Kidney (tissue), 14 donors: Measurements from ENCODE around the gene ZDHHC11. TPM values are rescaled to one million over a fixed set of nuclear protein-coding genes. Genes with fewer than 3 reads are reported as not detected.
"Not testable (repeated sequence)": the region's sequence is repeated elsewhere in the genome, so short reads cannot be mapped to it uniquely, and the experiment has no call there.

ENCODE experiments used
- DNase-seq, 5 donors: peaks; one replicate each; pipeline ENCODE4 v3.0.0-alpha.2; 2013 to 2020
- FAIRE-seq: peaks from 2 replicates; lab custom pipeline; 2012; peaks lifted over from hg19 to GRCh38; lab: Jason Lieb, UNC
- H3K27ac ChIP-seq, 2 donors: one replicate each; pipeline ENCODE4 v1.7.0; 2013; ENCODE audit warnings: low read depth in 2 of 2, low read length in 2 of 2, inconsistent platforms in 1 of 2
- H3K27me3 ChIP-seq: one replicate; pipeline ENCODE4 v1.7.1; 2013; ENCODE audit warnings: low read length, inconsistent platforms; ENCODE audit not compliant: control insufficient read depth, insufficient read depth
- H3K36me3 ChIP-seq, 3 donors: one replicate each; pipeline versions ENCODE4 v1.7.0 to v1.7.1; 2013; ENCODE audit warnings: low read length in 3 of 3, control low read depth in 1 of 3, inconsistent platforms in 1 of 3; ENCODE audit not compliant: insufficient read depth in 3 of 3, control insufficient read depth in 2 of 3
- H3K4me1 ChIP-seq, 3 donors: one replicate each; pipeline versions ENCODE4 v1.7.0 to v1.7.1; 2013; ENCODE audit warnings: low read length in 3 of 3, inconsistent platforms in 1 of 3, low read depth in 1 of 3; ENCODE audit not compliant: control insufficient read depth in 2 of 3, insufficient read depth in 2 of 3
- H3K4me3 ChIP-seq, 3 donors: one replicate each; pipeline versions ENCODE4 v1.7.0 to v1.8.1; 2013; ENCODE audit warnings: low read length in 3 of 3, control low read depth in 1 of 3, inconsistent platforms in 1 of 3
- H3K9ac ChIP-seq, 3 donors: one replicate each; pipeline versions ENCODE4 v1.7.0 to v1.7.1; 2013; ENCODE audit warnings: low read length in 3 of 3, control low read depth in 1 of 3, inconsistent platforms in 1 of 3
- H3K9me3 ChIP-seq, 3 donors: one replicate each; pipeline versions ENCODE4 v1.7.0 to v1.7.1; 2013; ENCODE audit warnings: low read length in 3 of 3, control low read depth in 1 of 3, inconsistent platforms in 1 of 3; ENCODE audit not compliant: control insufficient read depth in 2 of 3, insufficient read depth in 1 of 3
- CTCF ChIP-seq: IDR thresholded peaks from 3 replicates; pipeline ENCODE4 v1.5.1; 2012; ENCODE audit warnings: mild to moderate bottlenecking, moderate library complexity, borderline replicate concordance; ENCODE audit not compliant: insufficient read depth; ENCODE audit errors: extremely low read depth
- intact Hi-C: fragments of 100-400 bp; cut with DNase I; formaldehyde crosslinking; loops from one replicate; pipeline ENCODE4 v1.11.1; 2022
- polyA plus RNA-seq: library from polyadenylated mRNA; stranded (reverse); fragments of 350-450 nt; fragmentation: Illumina TruSeq; extraction: RNeasy Lipid Tissue Mini Kit (QIAGEN cat#74804); gene quantifications from one replicate; pipeline ENCODE4 v1.2.3, GENCODE V29; 2014; ENCODE audit warnings: low read depth, low replicate concordance; ENCODE audit not compliant: insufficient read depth
- total RNA-seq: library from RNA; stranded (reverse); fragmentation: NEBNext Ultra II Directional; extraction: Animal tissue kit (Norgen Biotek cat#: 25700); gene quantifications from one replicate; pipeline ENCODE4 v1.2.1, GENCODE V29; 2021
- donor health status: control.
- donor health status: control.
- donor health status: control.
- donor health status: control.
- donor health status: control.
- donor health status: DM: yes; HTN: yes; CAD: no.
- donor health status: Normal renal cell carcinoma (clear cell type).

ZDHHC11 gene
- total and polyA plus RNA-seq, 2 donors from 2014 or later, result 1.6 to 10.1 TPM

GRCh38 chr5:775961-776861 is 74.6 kb downstream of the ZDHHC11 start:
- Histone ChIP-seq H3K4me3 (no peak overlapping the region), H3K9me3 (no peaks in the 10 kb centered on the region), H3K9ac (no peak overlapping the region), H3K27me3 (peaks cover 6% of the 10 kb centered on the region), H3K36me3 (no peaks in the 10 kb centered on the region), H3K27ac (no peak overlapping the region), H3K4me1 (no peaks in the 10 kb centered on the region)
- intact Hi-C loops, result loop anchor here (10.0 kb wide), 1 partner anchor 91 kb away; no protein-coding TSS in a partner anchor
- DNase-seq, result peak in 1 of 5 donors; percentile 80
- FAIRE-seq, result no peak
- TF ChIP-seq CTCF, result no peak

- FAIRE-seq, result not testable (repeated sequence)
- intact Hi-C loops, result loop anchor here (10.0 kb wide), 1 partner anchor 91 kb away; no protein-coding TSS in a partner anchor
- peak in 1 of 5 donors; percentile 77 for DNase-seq
Measured at GRCh38 chr5:775595-775960, 75.2 kb downstream of the ZDHHC11 start.

DNA sequence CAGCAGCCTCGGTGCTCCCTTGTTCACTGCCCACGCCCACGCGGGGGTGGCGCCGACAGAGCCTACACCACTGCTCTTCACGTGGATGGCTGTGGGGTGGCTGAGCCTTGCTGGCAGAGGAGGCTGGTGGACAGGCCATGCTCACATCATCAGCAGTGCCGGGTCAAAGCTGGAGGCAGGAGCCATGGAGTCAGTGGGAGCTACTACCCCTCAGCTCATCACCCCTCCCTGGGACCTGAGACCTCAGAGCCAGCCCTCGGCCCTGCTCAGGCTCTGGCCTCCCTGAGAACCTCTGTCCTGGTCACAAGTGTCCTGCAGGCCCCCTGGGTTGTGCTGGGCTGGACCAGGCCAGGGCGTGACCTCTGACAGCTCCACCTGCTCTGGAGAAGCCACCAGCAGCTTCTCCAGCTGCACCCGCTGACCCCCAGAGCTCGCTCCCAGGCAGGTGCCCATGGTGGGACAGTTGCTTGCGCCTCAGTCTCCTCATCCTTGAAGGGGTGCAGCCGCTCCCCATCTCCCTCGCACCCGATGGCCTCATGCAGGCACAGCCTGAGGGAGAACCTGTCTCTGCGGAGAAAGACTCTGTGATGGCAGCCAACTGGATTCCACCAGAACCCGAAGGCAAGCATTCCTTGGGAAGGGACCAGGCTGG is 75.8 kb downstream of the ZDHHC11 start:
- not testable (repeated sequence) for H3K4me3 ChIP-seq, H3K27me3 ChIP-seq, H3K36me3 ChIP-seq, H3K9me3 ChIP-seq, H3K4me1 ChIP-seq, H3K27ac ChIP-seq, FAIRE-seq, H3K9ac ChIP-seq
- peak in 1 of 5 donors; percentile 85 for DNase-seq
- intact Hi-C loops, result loop anchor here (10.0 kb wide), 1 partner anchor 90 kb away; no protein-coding TSS in a partner anchor

More at GRCh38 chr5:775595-775960, 75.2 kb downstream of the ZDHHC11 start:
- H3K36me3 ChIP-seq, H3K9me3 ChIP-seq, H3K4me1 ChIP-seq, H3K27me3 ChIP-seq, H3K4me3 ChIP-seq, H3K27ac ChIP-seq, H3K9ac ChIP-seq: not testable (repeated sequence)

DNA sequence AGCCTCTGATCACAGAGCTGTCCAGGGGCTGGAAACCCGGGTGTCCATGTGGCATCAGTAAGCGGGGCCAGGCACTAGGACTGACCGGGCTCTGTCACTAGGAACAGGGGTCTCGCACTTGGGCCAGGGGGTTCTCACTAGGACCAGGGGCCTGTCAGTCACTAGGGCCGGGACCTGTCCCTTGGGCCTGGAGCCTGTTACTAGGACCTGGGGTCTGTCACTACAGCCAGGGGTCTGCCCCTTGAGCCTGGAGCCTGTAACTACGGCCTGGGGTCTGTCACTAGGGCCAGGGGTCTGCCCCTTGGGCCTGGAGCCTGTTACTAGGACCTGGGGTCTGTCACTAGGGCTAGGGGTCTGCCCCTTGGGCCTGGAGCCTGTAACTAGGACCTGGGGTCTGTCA is 76.5 kb downstream of the ZDHHC11 start:
- not testable (repeated sequence) for FAIRE-seq, H3K27ac ChIP-seq, H3K4me1 ChIP-seq, H3K27me3 ChIP-seq, H3K36me3 ChIP-seq, H3K9me3 ChIP-seq, H3K4me3 ChIP-seq, H3K9ac ChIP-seq
- peak in 1 of 5 donors; percentile 81 for DNase-seq
- intact Hi-C loops, result loop anchor here (10.0 kb wide), 1 partner anchor 90 kb away; no protein-coding TSS in a partner anchor
